HG03097 (cell line): ENCODE results near the gene SNW1.

Experiments
- ATAC-seq: cut with Tn5 transposase; IDR thresholded peaks from one replicate; pipeline ENCODE4 v1.9.1; 2021; ENCODE audit not compliant: unreplicated experiment, low FRiP score

Gene SNW1

DNA sequence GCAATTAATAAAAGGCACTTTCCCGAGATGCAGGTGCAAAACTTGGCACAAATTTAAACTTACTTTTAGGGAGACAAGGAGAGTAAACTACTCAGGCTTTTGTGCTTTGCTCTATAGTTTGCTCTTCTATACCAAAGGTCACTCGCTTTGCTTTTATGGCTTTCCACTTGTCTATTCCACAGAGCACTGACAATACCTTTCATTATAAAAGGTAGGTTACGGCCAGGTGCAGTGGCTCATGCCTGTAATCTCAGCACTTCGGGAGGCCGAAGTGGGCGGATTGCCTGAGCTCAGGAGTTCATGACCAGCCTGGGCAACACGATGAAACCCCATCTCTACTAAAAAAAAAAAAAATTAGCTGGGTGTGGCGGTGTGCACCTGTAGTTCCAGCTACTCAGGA lies 86.0 kb downstream of the SNW1 start:
- no peak for ATAC-seq

DNA sequence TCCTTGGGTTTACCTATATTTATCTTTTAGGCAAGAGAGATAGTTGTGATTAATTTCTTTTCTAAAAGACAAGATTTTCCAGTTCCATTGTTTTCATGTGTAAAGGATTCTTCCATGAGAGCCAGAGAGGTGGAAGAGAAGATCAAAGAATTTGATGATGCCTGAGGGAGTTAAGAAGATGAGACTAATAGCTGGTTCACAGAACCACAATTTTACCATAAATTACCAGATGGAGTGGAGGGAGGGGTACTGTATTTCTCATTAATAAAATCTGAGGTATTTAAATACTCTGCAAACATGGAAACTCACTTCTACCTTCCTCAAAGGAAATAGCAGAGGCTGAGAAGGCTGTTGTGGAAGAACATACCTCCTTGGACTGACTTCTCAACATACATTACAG lies 87.8 kb downstream of the SNW1 start:
- no peak for ATAC-seq
